Astrocyte (in vitro differentiated cells and primary cell): ENCODE measurements around the gene UST. TPM values are rescaled to one million over a fixed set of nuclear protein-coding genes. Genes with fewer than 3 reads are reported as not detected.

Experiments used
- DNase-seq: peaks from one replicate; pipeline ENCODE4 v3.0.0-alpha.2; 2010; ENCODE audit warnings: low read depth
- FAIRE-seq: peaks from 2 replicates; lab custom pipeline; 2011; peaks lifted over from hg19 to GRCh38; lab: Jason Lieb, UNC
- H2AFZ ChIP-seq: 2 replicates; pipeline ENCODE4 v1.6.0; 2012; ENCODE audit warnings: low read depth, low read length, inconsistent platforms
- H3K27ac ChIP-seq: 2 replicates; pipeline ENCODE4 v1.5.1; 2011; ENCODE audit warnings: low read depth, low read length, inconsistent platforms
- H3K27me3 ChIP-seq: 2 replicates; pipeline ENCODE4 v1.6.0; 2011; ENCODE audit warnings: low read length, inconsistent platforms; ENCODE audit not compliant: insufficient read depth
- H3K36me3 ChIP-seq: 2 replicates; pipeline ENCODE4 v1.5.1; 2011; ENCODE audit warnings: low read length, inconsistent platforms; ENCODE audit not compliant: insufficient read depth
- H3K4me1 ChIP-seq: 2 replicates; pipeline ENCODE4 v1.5.1; 2011; ENCODE audit warnings: low read length, inconsistent platforms; ENCODE audit not compliant: insufficient read depth
- H3K4me2 ChIP-seq: 2 replicates; pipeline ENCODE4 v1.6.0; 2012; ENCODE audit warnings: low read length, inconsistent platforms
- H3K4me3 ChIP-seq: 2 replicates; pipeline ENCODE4 v1.5.1; 2011; ENCODE audit warnings: low read depth, mild to moderate bottlenecking, low read length, inconsistent platforms; ENCODE audit not compliant: insufficient read depth
- H3K79me2 ChIP-seq: 2 replicates; pipeline ENCODE4 v1.6.0; 2012; ENCODE audit warnings: mild to moderate bottlenecking, low read length, inconsistent platforms; ENCODE audit not compliant: insufficient read depth
- H3K9ac ChIP-seq: 2 replicates; pipeline ENCODE4 v1.6.0; 2012; ENCODE audit warnings: mild to moderate bottlenecking, low read length, inconsistent platforms
- H3K9me3 ChIP-seq: 2 replicates; pipeline ENCODE4 v1.5.1; 2012; ENCODE audit warnings: low read depth, mild to moderate bottlenecking, low read length, inconsistent platforms; ENCODE audit not compliant: insufficient read depth
- H4K20me1 ChIP-seq: 2 replicates; pipeline ENCODE4 v1.6.0; 2012; ENCODE audit warnings: low read length, inconsistent platforms; ENCODE audit not compliant: insufficient read depth
- H3K27ac Mint-ChIP-seq: one replicate; pipeline ENCODE4 v1.8.0; 2021; ENCODE audit warnings: mild to moderate bottlenecking, mixed read lengths; ENCODE audit not compliant: unreplicated experiment
- H3K27me3 Mint-ChIP-seq: one replicate; pipeline ENCODE4 v1.8.0; 2021; ENCODE audit warnings: low read depth, mixed read lengths; ENCODE audit not compliant: unreplicated experiment
- H3K36me3 Mint-ChIP-seq: one replicate; pipeline ENCODE4 v1.8.0; 2021; ENCODE audit warnings: low read depth, mixed read lengths; ENCODE audit not compliant: unreplicated experiment
- H3K4me1 Mint-ChIP-seq: one replicate; pipeline ENCODE4 v1.8.0; 2021; ENCODE audit warnings: low read depth, mixed read lengths; ENCODE audit not compliant: unreplicated experiment
- H3K4me3 Mint-ChIP-seq: one replicate; pipeline ENCODE4 v1.8.0; 2021; ENCODE audit warnings: mild to moderate bottlenecking, moderate library complexity, mixed read lengths; ENCODE audit not compliant: unreplicated experiment
- H3K9me3 Mint-ChIP-seq: one replicate; pipeline ENCODE4 v1.8.0; 2021; ENCODE audit warnings: mild to moderate bottlenecking, mixed read lengths; ENCODE audit not compliant: unreplicated experiment
- EZH2 ChIP-seq: IDR thresholded peaks from 2 replicates; pipeline ENCODE4 v1.6.1; 2012; ENCODE audit warnings: mild to moderate bottlenecking, low read length, inconsistent platforms; ENCODE audit not compliant: insufficient read depth
- total RNA-seq: library from RNA; stranded (reverse); gene quantifications from 2 replicates; pipeline ENCODE4 v1.2.1, GENCODE V29; 2021
- TF ChIP-seq, protein P1 (sequence below): IDR thresholded peaks from 2 replicates; pipeline ENCODE4 v1.5.1; 2011; ENCODE audit warnings: low read depth, mild to moderate bottlenecking, inconsistent platforms, low read length, moderate library complexity; ENCODE audit not compliant: insufficient read depth

The UST gene
- total RNA-seq, 1 donor from 2014 or later: 15.3 TPM

DNA sequence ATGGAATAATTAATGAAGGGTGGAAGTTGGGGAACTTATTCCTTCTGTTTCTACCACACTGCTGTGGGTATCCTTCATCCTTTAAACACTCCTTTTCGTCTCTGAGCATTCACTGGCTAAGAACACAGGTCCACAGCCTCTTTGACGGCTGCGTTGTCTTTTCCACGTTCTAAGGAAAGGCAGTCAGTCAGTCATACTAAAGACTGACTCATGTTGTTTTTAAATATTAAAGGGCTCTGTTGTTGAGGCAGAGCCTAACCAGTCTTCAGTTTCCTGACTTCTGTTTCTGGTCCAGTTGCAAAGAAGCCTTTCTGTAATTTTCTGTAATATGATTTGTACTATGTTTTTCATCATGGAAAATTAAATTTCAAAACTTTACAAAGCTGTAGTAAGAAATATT, 48.0 kb downstream of the UST start:
- H3K27me3 Mint-ChIP-seq: no peaks in the 10 kb centered on the region
- DNase-seq (no peak), FAIRE-seq (no peak)
- H3K4me3 ChIP-seq: no peak overlapping the region
- no peak overlapping the region for H3K4me3 Mint-ChIP-seq
- H2AFZ ChIP-seq: no peak overlapping the region
- peaks cover 12% of the 10 kb centered on the region for H3K79me2 ChIP-seq
- H3K9me3 Mint-ChIP-seq: peaks cover 8% of the 10 kb centered on the region
- no peak overlapping the region for H3K9ac ChIP-seq
- TF ChIP-seq, protein P1, sequence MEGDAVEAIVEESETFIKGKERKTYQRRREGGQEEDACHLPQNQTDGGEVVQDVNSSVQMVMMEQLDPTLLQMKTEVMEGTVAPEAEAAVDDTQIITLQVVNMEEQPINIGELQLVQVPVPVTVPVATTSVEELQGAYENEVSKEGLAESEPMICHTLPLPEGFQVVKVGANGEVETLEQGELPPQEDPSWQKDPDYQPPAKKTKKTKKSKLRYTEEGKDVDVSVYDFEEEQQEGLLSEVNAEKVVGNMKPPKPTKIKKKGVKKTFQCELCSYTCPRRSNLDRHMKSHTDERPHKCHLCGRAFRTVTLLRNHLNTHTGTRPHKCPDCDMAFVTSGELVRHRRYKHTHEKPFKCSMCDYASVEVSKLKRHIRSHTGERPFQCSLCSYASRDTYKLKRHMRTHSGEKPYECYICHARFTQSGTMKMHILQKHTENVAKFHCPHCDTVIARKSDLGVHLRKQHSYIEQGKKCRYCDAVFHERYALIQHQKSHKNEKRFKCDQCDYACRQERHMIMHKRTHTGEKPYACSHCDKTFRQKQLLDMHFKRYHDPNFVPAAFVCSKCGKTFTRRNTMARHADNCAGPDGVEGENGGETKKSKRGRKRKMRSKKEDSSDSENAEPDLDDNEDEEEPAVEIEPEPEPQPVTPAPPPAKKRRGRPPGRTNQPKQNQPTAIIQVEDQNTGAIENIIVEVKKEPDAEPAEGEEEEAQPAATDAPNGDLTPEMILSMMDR: no peak
- no peak for TF ChIP-seq EZH2
- no peaks in the 10 kb centered on the region for H3K4me1 Mint-ChIP-seq
- H3K36me3 Mint-ChIP-seq: peaks cover 10% of the 10 kb centered on the region
- no peaks in the 10 kb centered on the region for H3K4me1 ChIP-seq
- peaks cover 35% of the 10 kb centered on the region for H4K20me1 ChIP-seq
- no peaks in the 10 kb centered on the region for H3K27me3 ChIP-seq
- H3K27ac ChIP-seq: no peak overlapping the region
- no peak overlapping the region for H3K4me2 ChIP-seq
- H3K27ac Mint-ChIP-seq: no peak overlapping the region
- H3K9me3 ChIP-seq: peaks cover 4% of the 10 kb centered on the region
- H3K36me3 ChIP-seq: no peaks in the 10 kb centered on the region

DNA sequence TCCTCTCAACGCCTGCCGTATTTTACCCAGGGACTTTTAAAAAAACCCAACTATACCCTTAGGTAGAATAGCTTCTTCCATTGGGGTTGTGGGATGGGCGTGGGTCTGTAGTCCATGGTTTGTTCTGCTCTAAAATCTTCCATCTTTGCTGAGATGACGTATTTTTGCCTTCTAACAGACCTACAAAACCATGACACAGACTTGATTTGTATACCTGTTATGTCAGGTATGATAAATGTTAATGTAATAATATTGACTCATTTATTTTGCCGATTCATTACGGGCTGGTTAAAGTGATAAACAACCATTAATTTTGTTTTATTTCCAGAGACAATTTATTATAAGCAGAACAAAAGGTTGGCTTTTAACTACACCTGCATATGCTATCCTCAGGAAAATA, 48.7 kb downstream of the UST start:
- H4K20me1 ChIP-seq: peaks cover 35% of the 10 kb centered on the region
- H3K9me3 Mint-ChIP-seq: peaks cover 8% of the 10 kb centered on the region
- no peak overlapping the region for H3K4me3 ChIP-seq
- no peaks in the 10 kb centered on the region for H3K27me3 Mint-ChIP-seq
- no peaks in the 10 kb centered on the region for H3K36me3 ChIP-seq
- H3K36me3 Mint-ChIP-seq: peaks cover 10% of the 10 kb centered on the region
- H2AFZ ChIP-seq: no peak overlapping the region
- H3K9ac ChIP-seq: no peak overlapping the region
- no peaks in the 10 kb centered on the region for H3K4me1 Mint-ChIP-seq
- no peaks in the 10 kb centered on the region for H3K4me1 ChIP-seq
- no peak overlapping the region for H3K27ac Mint-ChIP-seq
- TF ChIP-seq, protein P1: no peak
- TF ChIP-seq EZH2: no peak
- no peak for DNase-seq
- H3K27ac ChIP-seq: no peak overlapping the region
- no peak overlapping the region for H3K4me2 ChIP-seq
- peaks cover 10% of the 10 kb centered on the region for H3K79me2 ChIP-seq
- H3K9me3 ChIP-seq: peaks cover 4% of the 10 kb centered on the region
- FAIRE-seq: no peak
- no peak overlapping the region for H3K4me3 Mint-ChIP-seq
- H3K27me3 ChIP-seq: no peaks in the 10 kb centered on the region

DNA sequence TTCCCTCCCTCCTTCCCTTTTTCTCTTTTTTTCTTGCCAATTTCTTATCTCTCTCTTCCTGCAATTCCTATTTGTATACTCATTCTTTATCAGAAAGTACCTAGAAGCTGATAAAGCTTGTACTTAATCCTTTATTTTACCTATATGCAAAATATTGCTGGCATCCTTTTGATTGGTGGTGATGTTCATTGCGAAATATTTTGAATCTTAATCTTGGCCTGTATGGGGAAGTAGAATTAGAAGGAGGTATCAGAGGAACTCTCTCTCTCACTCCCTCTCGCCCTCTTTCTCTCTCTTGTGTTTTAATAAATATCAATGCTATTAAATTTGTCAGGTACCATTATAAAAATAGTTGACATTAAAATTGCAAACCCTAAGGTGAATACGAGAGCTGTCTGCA, 52.8 kb downstream of the UST start:
- Histone ChIP-seq H3K9ac (no peak overlapping the region), H3K36me3 (no peaks in the 10 kb centered on the region), H3K27me3 (no peaks in the 10 kb centered on the region), H3K79me2 (peaks cover 9% of the 10 kb centered on the region), H2AFZ (no peak overlapping the region), H3K4me2 (no peak overlapping the region), H3K4me3 (no peak overlapping the region), H4K20me1 (peaks cover 34% of the 10 kb centered on the region), H3K27ac (no peak overlapping the region), H3K4me1 (no peaks in the 10 kb centered on the region), H3K9me3 (no peaks in the 10 kb centered on the region)
- no peak for TF ChIP-seq EZH2
- TF ChIP-seq, protein P1: no peak
- H3K36me3 Mint-ChIP-seq: no peaks in the 10 kb centered on the region
- peaks cover 4% of the 10 kb centered on the region for H3K9me3 Mint-ChIP-seq
- no peak overlapping the region for H3K27ac Mint-ChIP-seq
- DNase-seq (no peak), FAIRE-seq (no peak)
- H3K4me3 Mint-ChIP-seq: no peak overlapping the region
- peaks cover 4% of the 10 kb centered on the region for H3K4me1 Mint-ChIP-seq
- no peaks in the 10 kb centered on the region for H3K27me3 Mint-ChIP-seq
